Suppressor macrophage treated with lipopolysaccharide for 4 hours (primary cell): ENCODE results near the gene CHST8.

Source experiments
- DNase-seq: peaks from one replicate; pipeline ENCODE4 v3.0.0-alpha.2; 2020

Gene CHST8

DNA sequence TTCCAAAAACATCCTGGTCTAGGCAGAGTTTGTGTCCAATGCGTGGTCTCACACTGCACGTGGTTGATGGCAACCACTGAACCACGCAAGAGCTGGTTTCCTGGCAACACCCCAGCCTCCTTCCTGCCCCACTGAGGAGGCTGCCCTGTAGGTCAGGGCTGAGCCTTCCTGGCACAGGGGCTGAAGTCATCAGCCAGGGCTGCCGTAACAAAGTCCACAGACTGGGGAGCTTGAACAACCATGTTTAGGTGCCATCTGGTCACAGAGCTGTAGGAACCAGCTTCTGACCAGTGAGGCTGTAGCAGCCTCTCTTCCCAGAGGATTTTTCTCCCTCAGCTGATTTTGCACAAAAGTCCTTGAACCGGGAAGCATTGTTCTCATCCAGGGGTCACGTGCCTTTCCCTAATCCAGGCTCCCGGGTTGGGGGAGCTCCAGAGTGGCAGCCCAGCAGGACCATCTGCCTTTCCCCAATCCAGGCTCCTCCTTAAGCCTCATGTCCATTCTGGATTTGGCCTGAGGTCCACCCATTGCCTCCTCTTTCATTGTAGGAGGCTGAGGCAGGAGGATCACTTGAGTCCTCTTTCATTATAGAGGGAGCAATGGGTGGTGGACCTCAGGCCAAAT is 53.9 kb downstream of the CHST8 start:
- DNase-seq = no peak

DNA sequence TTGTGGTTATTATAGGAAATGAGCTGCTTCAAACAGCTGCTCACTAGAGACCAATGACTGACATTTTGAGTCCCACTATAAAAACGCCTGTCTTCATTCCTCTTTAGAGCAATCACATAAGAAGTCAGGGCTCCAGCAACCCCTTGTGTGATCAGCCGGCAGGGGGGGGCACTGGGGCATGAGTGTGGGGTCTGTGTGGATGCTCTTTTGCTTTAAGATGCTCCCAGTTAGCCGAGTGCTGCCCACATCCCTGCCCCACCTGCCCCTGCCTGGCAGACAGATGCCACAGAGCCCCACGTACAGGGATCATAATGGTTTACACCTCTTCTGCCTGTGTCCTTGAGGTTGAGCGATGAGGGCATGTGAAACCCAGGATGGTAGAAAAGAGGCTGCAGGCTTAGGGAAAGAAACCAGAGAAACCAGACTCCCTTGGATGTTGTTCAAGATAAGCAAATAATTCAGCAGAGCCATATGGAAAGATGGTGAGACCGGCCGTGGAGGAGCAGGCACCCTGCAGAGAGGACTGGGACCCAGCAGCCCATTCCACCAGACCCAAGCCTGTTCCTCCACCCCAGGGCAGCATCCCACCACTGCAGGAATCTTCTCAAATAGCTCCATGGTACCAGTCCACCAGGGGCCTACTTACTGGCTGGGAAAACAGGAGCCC is 55.4 kb downstream of the CHST8 start:
- no peak for DNase-seq

DNA sequence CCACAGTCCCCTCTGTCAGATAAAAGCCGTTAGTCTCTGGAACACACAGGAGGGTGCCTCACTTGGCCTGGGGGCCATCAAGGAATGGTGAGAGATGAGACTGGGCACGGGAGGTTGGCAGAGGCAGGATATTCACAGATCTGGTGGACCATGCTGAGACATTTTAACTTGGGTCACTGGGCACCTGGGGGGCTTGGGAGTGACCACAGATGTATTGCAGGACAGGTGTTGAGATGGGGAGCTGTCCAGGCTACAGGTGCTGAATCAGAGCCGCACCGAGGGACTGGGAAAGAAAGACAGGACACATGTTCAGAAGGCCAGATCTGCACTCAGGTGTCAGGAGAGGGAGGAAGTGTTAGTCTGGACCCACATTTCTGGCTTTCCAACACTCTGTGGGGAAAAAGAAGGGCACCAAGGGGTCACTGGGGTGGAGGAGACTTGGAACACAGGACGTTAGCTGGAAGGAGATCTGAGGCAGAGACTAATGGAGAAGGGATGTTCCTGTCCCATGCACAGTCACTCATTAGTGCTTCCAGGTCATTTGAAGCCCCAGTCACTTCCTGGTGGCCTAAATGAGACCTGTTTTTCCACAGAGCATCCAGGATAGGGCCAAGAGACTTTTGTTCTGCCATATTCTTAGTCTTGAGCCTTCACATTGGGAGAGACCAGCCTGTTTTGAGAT is 56.1 kb downstream of the CHST8 start:
- DNase-seq = no peak

DNA sequence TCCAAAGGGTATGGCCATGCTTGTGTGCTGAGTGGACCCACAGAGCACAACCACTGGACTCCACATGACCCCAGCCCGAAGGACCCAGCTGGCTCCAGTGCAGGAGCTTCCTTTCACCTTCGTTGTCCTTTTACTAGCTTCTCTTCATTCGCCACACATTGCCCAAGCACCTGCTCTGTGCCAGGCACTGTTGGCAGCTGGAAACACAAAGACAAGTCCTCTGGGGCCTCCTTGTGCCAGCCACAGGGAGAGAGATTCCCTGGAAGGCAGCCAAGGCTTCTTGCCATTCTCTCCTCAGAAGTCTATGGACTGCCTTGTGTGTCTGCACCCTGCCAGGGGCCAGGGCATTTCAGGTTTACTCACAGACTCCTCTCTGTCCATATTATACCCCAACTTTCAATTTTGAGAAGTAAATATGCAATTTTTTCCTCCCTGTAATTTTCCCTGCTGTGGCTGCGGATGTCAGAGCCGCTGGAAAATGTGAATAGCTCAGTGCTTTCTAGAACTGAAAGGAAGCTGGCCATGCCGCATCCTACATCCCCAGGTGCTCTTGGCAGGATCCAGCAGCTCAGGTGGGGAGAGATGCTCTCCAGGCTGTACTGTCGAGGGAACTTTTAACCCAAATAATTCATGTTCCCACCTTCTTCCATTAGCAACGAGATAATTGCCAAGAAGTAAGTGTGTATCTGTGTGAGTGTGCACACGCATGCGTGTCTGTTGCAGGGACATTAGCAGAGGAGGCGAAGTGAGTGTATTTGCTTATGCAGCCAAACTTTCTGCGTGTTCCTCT is 57.2 kb downstream of the CHST8 start:
- no peak for DNase-seq

DNA sequence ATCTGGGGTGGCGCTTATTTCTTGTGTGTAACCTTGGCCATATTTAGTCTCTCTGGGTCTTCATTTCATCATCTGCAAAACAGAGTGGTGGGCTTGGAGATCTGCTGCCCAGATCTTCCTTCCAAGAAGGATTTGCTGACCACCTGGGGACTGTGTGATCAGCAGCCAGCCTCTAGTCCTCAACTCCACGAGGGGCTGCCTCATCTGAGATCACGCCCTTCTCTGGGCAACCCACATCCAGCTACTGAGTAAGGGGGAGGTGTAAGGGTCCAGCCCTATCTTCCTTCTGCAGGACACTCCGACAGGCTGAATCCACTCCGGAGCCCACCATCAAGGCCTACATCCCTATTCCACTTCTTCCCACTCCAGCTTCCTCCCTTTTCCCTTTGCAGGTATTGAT is 57.9 kb downstream of the CHST8 start:
- no peak for DNase-seq

DNA sequence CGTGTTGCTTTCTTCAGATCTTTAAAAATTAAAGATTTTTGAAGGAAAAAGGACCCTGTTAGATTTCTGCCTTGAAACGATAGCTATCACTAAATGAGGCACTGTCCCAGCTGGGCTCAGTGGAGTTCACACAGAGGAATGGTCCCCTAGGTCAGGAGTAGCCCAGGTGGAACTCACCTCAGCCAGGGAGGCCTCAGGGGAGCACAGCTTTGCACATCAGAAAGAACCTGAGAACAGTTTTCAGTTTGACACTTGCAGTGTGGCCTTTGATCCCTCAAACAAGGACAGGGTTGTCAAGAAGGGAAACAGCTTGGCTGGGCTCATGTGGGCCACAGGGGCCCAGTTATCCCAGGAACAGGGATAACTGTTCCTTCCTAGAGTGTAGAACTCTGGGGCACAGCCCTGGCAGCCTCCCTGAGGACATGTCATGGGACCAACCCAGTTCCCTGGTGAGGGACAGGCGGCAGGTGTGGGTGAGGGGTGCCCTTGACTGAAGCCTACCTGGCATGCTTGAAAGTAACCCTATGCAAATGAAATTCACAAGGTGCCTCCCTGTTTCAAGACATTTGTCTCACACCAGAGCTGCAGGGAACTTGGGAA is 59.4 kb downstream of the CHST8 start:
- DNase-seq = no peak

DNA sequence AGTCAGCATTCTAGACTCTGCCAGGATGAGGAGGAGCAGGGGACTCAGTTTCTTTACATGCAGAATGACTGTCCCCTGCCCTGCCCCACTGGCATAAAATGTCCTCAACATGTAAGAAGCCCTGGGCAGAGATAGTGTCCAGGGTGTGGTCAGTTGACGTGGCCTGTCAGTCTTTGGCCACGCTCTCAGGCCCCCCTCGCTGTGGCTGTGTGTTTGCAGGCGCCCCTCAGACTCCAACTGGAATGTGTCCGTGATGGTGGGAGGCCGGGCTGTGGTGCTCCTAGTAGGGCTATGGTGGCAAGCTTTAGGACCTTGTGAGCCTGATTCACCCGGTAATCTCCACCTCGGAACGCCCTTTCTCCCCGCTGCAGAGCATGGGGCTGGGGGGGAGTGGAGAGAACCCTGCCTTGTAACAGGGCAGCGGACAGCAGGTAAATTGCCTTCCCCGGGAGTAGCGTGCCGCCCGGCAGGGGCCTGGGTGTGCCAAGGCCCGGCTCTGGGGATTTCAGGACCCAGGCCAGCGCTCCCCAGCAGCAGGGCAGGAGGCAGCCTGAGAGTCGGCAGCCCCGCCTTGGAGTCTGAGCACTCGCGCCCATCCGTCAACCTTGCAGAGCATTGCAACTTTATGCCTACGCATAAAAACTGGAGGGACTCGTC is 62.3 kb downstream of the CHST8 start:
- DNase-seq = no peak

DNA sequence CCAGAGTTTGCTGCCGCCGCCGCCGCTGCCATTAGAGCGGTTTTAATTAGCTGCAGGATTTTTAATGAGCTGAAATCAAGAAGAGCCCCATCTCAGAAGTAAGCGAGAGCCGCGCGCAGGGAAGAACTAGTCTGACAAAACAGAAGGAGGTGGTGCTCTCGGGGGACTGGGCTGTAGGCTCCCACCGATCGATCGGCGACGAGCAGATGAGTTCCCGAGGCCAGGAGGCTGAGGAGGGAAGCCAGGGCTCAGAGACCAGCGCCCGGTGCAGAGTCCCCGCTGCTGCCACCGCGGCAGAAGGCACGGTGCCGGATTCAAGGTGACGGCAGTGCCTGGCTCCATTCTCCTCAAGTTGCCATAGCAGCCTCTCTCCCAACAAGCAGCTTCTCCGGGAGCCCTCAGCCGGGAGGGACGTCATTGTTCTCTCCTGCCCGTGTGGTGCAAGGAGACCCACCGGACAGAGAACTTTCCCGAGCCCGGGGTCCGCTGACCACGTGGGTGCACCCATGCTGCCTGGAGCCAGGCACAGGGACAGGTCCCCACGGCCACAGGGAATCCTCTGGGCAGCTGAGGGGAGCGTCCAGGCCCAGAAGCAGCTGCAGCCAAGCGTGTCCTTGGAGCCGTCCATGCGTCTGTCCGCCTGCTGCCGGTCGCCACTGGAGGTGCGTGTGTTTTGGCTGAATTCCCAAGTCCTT is 62.9 kb downstream of the CHST8 start:
- DNase-seq = no peak

DNA sequence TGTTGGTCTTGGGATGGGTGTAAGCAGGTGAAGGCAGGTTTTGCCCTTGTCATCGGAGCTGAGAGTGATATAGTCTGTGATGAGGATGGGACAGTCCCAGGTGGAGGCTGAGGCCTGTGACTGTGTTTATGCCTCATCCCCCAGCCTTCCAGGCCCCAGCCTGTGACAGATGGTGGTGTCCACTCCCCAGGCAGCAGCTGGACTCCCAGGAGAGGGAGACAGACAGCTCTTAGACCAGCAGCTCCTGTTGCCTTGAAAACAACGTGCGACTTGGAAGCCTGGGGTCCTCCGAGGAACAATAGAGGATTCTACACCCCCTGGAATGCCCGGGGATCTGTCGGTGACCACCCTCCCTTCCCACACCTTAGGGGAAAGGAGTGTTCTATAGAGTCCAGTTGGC is 63.8 kb downstream of the CHST8 start:
- DNase-seq = no peak

DNA sequence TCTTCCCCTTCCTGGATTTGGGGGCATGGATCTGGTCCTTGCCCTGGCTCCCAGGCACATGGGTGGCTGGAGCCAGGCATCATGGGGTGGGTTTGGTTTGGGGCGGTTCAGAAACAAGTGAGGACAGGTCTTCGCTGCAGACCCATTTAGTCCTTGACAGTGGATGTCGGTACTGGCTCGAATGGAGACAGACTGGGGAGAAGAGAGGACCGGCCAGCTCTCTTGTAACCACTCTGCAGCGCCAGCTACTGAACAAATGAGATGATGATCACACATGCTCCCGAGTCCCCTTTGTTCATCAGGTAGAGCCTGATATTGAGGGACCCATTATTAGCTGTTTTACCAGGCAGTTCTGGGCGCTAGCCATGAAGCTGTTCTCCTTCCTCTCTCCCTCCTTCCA is 64.5 kb downstream of the CHST8 start:
- no peak for DNase-seq

DNA sequence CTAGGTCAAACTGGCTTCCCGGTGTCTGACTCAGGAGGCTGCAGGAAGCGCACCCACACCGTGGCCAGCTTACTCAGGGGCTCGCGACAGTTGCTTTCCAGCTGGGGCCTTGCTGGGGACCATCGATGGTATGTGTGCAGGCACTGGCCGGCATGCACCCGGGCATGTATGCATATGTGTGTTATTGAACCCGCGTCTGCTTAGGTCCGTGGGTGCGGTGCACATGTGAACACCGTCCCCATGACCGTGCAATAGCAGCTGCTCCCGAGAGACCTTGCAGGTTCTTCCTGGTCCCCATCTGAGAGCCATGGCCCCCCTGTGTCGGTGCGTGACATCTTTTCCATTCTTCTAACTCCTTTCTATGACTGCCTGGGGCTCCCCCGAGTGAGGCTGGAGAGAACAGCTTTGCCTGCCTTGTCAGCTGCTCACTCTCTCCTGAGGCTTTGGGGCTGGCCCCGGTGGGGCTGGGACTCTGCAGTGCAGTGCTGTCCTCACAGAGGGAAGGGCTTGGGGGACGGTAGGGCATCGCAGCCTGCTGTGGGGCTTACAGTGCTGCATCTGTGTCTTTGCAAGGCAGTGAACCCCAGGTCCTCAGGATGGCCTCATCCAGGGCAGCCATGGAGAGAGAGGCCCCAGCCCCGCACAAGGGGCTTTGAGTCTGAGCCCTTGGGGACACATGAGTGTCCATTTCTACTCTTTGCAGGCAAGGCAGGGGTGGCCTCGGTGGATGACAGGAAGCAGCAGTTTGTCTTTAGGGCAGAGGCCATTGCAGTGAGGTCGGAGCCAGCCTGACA is 65.1 kb downstream of the CHST8 start:
- DNase-seq = no peak

DNA sequence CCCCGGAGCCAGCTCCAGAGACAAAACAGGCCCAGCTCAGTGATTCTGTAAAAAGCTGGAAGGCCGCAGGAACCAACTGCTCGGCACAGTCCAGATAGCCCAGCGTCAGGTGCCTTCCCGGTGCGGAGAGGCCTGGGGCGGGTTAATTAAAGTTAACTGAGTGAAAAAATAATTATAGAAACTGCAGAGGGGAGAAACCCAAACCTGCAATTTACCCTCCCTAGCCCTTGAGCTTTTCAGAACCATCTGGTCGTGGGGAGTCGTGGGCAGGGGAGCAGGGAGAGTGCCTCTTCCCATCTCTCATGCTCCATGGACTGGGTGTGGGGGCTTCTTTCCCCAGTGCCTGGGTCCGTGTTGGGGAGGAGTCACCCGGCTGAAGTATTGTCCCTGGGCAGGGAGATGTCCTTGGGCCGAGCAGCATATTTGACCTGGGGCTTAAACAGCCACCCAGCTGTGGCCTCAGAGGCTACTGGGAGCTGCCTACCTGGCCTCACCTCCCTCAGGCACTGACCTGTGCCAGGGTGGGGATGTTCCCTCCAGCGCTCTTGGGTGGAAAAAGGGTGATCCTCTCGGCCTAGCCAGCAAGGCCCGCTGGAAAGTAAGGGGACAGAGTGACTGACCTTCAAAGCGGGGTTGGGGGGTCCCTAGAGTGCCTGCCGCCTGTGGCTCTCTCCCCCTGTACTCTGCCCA is 65.9 kb downstream of the CHST8 start:
- DNase-seq = no peak

DNA sequence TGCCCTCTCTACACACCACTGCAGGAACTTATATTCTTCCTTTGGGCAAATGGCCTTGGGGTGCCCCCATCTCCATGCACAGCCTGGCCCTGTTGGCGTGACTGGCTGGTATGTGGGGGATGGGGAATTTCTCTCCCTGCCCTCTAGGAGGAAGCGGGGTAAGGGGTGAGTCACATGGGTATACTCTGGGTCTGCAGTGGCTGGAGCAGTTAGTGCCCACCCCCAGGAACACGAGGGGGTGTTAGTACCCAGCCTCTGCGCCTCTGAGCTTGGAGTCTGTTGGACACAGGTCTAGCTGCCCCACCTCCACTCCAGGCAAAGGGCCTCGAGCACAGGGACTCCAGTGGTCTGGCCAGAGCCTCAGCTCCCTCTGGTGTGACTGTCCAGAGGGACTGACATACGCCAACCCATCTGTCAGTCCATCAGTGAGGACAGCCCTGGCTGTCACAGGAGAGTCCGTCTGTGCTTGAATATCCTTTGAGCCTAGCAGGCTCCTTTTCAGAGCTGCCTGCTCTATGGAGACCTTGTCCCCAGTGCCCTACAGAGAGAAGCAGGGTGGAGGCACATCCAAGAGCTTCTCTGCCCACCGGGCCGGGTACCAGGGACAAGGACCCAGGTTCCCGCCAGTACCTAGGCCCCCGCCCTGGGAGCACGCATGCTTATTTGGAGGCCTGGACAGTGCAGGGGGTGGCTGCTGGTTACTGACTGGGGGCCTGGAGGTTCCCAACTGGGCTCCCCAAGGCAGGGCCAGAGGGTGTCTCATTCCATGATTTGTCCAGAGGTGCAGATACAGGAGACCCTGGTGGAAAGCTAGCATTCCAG is 66.6 kb downstream of the CHST8 start:
- DNase-seq = no peak

DNA sequence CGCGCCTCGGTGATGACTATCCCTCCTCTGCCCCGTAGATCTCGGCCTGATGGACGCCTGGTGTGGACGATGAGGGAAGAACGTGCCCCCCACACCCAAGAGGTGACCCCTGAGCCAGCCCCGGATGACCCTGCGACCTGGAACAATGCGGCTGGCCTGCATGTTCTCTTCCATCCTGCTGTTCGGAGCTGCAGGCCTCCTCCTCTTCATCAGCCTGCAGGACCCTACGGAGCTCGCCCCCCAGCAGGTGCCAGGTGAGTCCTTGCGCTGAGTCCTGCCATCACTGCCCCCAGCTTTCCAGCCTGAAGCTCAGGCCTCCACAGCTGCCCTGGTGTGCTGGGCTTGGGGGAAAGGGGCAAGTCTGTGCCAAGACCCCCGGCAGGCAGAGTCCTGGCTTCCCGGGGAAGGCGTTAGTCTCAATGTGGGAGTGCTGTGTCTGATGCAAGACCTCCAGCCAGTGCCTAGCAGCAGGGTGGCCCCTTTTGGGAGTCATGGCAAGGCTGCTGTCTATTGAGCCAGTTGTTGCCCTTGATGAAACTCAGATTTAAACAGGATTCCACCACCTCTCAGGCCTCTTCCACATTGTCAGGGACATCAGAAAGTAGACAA is 67.5 kb downstream of the CHST8 start:
- DNase-seq = no peak

DNA sequence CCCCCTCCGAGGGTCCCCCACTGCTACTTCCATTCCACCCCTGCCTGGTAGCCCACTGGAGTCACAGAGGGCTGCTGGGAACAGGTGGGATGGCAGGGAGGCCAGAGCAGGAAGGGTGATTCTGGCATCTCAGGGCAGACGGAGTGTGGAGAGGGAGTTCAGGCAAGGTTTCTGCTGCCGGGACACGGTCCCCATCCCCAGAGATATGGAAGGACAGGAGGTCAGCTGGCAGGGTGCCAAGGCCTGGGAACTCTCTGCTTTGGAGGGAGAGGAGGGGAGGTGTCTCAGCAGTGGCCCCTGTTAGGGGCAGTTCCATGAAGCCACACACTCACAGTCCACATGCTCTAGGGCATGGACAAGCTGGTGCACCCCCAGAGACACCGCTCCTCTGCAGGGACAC is 68.1 kb downstream of the CHST8 start:
- no peak for DNase-seq

DNA sequence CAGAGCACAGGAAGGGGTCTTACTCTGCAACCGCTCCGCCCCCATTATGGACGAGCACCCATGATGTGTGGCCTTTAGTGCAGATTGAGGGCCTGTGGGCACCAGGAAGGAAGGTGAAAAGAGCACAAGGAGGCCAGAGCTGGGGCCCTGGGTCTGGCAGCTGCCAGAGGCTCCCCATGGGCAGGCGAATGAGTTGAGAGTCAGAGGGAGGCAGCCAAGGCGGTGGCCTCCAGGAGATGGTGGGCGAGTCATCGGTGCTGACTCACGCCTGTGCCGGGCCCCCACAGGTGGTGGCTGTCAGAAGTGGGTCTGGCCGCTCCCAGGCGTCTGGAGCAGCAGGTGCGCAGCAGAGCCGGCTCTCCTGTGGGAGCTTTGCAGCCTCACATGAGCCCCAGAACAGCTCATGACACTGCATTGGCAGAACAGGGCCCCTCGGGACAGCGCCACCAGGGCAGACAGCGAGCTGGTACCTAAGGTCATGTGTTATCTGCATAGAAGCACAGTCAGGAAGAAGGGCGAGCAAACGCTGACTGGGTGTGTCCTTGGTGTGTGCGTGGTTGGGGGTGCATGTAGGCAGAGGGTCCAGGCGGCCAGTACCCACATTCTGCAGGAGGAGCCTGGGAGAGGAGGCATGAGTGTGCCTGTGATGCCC is 68.8 kb downstream of the CHST8 start:
- DNase-seq = no peak

DNA sequence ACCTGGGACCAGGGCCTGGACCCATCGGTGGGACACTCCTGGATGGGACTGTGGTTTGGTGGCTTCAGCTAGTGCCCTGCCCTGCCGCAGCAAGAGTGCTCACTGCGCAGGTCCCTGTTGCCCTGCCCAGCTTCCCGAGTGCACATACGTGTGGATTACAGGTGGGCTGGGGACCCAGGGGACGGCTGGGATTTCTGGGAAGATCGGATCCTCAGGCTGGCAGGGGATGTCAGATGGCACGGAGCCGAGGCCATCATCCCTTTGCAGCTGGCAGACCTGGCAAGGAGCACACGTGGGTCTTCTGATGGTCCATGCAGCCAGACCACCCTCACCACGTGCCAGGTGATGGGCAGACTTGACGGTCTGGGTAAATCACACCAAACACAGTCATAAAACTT is 69.3 kb downstream of the CHST8 start:
- DNase-seq = no peak

DNA sequence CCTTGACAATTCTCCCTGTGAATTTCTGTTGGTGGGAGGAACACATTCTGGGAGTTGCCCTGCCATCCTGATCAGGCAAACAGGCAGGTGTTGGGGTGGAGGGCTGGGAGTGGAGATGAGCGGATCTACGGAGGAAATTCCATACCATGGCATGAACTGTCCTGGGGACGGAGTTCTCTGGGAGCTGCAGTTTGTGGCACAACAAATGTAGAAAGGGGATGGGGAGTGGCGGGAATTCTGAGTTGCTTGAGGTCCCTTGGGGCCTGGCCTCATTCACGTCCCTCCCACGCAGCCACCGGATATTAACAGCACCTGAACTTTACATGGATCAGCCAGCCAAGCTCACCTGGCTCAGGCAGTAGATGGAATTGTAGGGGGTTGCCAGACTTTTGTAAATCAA is 70.0 kb downstream of the CHST8 start:
- no peak for DNase-seq

DNA sequence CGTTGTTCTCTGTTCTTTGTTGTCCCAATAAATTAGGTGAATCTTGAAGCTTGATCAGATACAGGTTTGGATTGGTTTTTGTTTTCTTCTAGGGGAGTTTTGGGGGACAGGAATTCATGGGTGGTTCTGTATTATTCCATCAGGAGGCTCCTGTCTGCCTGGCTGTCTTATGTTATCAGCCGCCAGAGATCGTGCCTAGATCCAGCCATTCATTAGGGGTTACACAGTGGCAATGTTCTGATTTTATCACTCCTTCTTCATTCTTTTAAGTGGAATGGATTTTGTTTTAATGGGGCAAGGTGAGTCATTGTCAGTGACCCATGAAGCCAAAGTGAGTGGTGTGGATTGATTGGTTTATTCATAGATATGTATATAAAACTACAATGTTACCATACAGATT is 71.9 kb downstream of the CHST8 start:
- DNase-seq = no peak
